GM19099 (cell line): ENCODE measurements around the gene WDFY4.

Experiments used
- POLR2A ChIP-seq: IDR thresholded peaks from 3 replicates; pipeline ENCODE4 v1.6.1; 2011; ENCODE audit warnings: low read depth; ENCODE audit not compliant: insufficient read length; ENCODE audit errors: extremely low read depth

Gene WDFY4

DNA sequence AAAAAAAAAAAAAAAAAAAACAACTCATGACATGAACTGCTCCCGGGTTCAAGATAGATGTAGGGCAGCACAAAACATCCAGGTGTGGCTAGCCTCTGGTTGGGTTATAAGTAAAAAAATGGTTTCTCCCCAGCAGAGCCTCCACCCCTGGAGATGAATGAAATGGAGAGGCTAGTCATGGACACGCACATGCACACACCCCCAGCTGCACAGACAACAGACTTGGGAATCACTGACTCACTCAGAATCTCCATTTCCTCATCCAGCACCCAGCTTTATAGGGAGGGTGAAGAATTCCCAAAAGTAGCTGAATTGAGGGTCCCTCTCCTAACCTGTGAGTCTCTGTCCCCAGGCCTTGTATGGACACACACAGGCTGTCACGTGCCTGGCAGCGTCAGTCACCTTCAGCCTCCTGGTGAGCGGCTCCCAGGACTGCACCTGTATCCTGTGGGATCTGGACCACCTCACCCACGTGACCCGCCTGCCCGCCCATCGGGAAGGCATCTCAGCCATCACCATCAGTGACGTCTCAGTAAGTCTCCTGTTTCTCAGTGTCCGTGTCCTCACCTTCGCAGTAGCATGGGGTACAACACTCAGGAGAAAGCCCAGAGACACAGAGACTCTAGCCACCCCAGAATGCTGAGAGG is 290.0 kb downstream of the WDFY4 start:
- TF ChIP-seq POLR2A, result no peak

DNA sequence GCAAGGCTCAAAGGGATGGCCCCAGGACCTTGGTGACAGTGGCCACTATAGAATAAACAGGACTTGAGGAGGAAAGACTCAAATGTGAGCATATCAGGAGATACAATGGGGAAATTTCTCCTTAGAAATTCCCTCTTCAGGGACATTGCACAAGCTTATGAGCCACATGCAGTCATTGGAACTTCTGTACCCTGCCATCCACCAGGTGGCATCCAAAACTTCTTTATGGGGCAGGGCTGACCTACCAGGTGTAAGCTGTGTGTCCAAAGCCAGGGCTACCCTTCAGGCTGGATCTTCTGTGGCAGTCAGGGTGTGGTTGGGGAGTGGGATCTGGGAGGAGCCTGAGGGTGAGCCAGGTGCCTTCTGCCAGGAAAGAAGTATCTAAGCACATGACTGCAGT is 291.5 kb downstream of the WDFY4 start:
- no peak for TF ChIP-seq POLR2A

DNA sequence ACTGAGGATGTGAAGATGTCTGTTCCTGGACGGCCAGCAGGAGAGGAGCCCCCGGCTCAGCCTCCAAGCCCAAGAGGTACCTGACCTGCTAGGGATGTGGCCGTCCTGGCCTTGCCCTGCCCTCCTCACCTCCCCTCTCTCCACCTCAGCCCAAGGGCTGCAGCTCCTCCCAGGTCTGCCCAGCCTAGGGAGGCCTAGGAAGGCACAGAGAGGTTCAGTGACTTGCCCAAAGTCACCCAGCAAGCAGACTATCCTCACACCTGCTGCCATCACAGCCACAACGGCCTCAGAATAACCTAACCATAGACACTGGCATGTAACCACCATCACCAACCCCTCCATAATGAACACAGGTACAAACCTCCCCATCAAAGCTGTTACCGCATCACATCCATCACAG is 293.6 kb downstream of the WDFY4 start:
- TF ChIP-seq POLR2A, result no peak

DNA sequence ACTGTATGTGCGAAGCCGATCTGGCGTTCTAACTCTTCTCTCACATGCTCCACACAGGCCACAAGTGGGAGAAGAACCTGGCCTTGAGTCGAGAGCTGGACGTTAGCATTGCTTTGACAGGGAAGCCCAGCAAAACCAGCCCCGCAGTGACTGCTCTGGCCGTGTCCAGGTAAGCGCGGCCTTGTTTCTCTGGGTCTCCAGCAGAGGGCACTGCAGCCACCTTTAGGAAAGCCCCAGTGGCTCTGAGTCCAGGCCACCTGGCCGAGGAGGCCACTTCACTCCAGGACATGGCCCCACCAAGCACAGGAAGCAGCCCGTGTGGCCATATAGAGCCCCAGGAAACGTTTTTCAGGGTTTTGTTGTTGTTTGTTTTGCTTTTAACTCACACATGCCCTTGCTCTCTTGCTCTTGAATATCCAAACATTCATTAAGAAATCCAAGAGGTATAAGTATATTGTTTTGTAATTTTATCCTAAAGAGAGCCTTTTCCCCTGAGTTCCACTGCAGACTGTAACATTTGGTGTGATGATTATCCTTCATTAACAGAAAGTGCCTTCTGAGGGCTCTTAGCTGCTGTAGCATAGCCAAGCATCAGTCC is 296.7 kb downstream of the WDFY4 start:
- TF ChIP-seq POLR2A, result no peak

DNA sequence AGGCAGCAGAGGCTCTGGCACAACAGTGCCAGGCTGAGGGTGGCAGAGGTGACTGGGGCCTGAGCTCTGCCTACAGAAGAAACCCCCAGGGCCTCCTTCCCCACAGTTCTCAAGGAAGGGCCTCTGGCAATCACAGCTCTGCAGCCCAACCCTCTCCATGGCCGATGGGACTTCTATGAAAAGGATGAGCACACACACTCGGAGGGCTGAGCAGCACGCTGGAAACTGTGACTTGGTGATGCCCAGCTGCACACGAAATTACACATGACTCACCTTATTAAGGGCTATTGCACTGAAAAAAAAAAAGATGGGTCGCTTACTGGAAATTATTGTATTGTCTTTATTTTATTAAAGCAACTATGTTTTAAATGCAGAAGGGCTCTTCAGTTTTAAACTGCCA is 297.9 kb downstream of the WDFY4 start:
- TF ChIP-seq POLR2A, result no peak

DNA sequence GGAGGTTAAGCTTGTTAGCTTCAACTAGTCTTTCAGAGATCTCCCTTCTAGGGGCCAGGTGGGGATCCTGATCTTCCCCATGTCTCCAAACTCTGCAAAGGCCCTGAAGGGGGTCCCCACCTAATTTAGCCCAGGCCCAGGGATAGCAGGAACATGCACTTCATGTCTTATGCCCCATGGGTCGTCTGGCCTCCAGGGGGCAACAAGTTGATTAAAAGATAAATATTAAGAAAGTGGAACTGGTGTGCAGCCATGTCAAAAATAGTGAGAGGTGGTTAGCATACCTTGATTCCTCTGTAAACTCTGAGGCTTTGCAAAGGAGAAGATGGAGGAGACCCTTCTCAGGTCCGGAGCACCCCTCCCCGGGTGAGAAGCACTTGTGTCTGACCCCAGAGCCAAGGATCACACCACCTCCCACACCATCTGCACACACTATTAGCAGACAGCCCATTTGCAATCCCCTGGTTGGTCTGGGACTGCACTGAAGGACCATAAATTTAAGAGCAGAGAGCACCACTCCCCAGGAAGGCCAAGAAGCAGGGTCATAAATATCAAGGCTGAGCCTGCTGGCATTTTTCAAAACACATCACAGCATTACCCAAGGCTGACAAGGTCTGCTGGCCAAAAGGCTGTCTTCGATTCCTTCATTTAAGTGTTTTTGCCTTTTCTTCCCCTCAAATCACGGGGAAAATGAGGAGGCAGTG is 299.1 kb downstream of the WDFY4 start:
- no peak for TF ChIP-seq POLR2A

DNA sequence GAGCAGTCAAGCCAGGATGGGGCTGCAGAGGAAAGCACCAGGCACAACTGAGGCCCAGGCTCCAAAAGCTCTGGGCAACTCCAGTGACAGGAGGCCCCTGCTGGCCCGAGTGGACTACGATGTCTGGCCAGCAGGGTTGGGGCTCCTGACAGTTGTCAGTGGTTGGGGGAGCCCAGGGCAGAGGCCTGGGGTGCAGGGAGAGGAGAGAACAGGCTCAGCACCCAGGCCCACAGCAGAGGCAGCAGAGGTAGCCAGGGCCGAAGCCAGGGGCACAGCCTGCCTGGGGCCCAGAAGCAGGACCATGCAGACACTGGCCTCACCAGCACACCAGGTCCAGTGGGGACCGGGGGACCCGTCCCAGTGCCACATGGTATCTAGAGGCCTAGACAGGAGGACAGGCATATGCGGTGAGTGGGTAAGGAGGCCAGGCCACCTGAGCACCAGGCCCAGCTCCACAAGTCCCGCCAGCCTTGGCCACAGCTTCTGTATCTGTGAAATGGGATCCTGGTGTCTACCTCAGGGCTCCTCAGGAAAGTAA is 301.0 kb downstream of the WDFY4 start:
- no peak for TF ChIP-seq POLR2A

DNA sequence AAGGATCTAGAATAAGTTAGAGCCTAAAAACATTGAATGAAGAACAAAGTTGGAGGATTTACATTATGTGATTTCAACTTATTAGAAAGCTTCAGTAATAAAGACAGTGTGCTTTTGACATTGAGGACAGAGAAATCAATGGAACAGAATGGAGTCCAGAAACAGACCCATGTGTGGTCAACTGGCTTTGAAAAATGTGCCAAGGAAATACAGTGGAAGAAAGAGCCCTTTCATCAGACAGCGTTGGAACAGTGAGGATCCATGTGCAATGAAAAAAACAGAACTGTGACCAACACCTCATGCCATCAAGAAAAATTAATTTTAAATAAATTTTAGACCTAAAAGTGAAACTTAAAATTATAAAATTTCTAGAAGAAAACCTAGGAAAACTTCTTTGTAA is 305.6 kb downstream of the WDFY4 start:
- TF ChIP-seq POLR2A, result no peak

DNA sequence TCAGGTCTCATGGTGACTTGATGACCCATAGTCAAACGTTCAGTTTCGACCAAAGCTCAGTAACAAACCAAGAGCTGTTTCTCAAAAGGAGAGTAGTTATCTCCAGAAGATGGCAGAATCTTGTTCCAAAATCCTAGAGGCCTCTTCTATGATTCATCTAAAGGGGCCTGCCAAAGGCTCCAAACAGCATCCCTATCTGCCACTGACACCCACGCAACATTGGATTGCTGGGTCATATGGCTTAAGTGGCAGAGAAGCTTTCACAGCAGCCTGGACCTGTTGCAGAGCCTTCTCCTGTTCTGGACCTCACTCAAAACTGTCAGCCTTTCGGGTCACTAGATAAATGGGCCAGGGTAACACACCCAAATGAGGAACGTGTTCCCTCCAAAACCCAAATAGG is 309.0 kb downstream of the WDFY4 start:
- no peak for TF ChIP-seq POLR2A

DNA sequence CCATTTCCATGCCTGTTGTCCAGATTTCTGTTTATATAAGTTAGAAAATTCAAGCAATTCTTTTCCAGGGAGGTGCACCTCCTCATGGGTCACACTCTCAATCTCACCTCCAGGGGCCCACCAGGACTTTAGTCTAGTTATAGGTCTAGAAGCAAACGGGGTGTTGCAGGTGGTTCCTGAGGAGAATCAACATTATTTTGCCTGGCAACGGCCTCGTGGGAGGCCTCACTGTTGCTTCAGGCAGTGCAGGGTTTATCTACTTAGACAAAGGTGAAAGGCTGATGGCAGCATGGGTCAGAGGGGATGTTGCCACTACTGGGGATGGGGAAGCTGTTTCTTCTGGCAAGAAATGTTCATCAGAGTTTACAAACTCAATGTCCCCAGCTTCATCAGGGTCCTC is 311.7 kb downstream of the WDFY4 start:
- TF ChIP-seq POLR2A, result no peak

DNA sequence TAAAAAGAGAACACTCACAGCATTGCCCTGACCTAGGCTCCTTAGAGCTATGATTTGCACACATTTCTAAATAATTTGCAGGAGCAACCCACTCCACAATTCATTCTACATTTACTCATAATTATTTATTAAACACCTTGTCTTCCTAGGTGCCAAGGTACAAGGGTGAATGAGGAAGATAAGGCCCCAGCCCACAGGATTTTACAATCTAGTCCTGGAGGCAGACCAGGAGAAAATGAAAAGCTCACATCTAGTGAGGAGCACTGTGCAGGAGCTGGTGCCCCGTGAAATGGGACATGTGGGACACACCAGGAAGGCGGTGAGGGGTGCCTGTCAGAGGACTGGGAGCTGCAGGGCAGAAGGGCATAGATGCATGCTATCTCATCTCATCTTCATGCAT is 314.7 kb downstream of the WDFY4 start:
- no peak for TF ChIP-seq POLR2A

DNA sequence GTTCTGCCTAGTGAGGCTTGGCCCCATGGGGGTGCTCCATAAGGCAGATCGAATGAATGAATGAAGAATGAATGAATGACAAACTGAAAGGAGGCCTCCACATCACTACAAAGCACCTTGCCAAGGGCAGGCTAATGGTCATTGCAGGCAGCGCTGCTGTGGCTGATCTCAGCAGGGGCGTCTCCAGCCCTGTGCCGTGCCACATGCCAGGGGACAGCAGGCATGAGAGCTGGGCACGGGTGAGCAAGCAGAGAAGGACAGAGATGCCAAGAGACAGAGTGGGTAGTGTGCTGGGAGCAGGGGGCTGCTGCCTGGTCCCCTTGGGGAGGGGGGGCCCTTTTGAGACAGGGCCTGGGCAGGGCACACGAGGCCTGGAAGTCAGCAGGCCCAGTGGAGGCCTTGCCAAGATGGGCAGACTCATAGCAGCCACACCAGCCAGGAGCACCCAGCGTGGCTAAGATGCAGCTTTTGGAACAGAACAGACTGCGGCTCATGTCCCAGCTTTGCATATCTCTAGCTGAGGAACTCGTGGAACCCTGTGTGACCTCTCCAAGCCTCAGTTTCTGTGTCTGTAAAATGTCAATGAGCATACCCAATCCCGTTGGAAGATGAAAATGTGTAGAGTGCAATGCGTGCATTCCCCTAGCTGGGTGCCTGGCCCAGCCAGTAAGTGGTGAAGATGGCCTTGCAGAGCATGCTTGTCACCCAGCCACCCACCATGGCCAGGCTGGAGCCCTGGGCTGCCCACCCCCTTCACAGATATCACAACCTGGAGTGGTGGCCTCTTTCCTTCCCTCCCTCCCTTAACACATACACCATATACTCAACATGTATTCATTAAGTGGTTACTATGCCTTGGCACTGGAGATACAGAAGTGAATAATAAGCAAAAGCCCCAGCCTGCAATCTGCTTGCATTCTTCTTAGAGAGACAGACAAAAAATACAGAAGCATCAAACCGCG is 316.0 kb downstream of the WDFY4 start:
- no peak for TF ChIP-seq POLR2A

DNA sequence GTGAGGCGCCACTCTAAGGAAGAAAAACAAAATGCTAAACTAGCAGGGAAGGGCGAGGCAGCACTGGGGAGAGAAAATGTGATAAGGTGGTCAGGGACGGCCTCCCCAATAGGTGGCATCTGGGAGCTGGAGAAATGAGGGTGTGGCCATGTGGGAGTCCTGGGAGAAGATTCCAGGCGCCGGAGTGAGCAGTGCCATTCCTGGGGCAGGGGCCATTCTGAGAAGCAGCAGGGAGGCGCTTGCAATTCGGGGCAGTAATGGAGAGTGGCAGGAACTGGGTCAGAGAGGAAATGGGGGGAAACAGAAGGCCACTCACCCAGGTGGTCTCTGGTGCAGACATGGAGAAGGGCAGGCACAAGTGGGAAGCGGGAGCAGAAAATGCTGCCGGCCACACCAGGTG is 316.7 kb downstream of the WDFY4 start:
- TF ChIP-seq POLR2A, result no peak

DNA sequence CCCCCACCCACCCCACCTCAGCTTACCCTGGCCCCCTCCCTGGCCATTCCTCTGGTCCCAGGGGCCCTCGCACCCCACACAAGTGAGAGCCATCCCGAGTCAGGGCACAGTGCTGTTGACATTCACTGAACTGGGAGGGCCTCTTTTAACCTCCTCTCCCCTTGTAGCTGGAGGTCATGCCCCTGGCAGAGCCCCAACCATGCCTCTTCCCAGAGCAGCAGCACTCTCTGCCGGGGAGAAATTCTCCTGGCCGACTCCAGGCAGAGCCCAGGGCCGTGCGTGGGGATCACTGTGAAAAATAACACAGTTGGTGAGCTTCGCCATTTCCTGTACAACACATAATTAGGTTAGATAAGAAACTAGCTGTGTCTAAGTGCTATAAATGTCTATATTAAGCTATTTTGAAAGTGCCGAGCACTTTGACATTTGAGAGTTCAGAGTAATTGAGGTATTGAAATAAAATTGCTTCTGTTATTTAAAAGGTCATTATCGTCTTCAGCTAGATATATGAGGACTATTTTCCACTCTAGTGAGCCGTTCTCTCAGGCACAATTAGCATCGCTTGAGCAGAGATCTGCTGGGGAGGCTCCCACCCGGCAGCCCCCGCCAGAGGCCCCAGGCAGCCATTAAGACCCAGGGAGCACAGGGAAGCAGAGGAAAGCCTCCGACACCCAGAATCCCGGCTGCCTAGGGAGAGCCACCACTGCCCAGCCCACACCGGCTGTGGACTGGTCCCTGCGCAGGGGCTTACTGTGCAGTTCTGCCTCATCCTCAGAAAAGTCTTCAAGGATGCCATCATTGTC is 317.4 kb downstream of the WDFY4 start:
- TF ChIP-seq POLR2A, result no peak
